PC-3 (cell line): Measurements from ENCODE around the gene BAIAP3.

ENCODE experiments used
- EZH2phosphoT487 ChIP-seq: fragments of 300-600 bp; sonication (generic); IDR thresholded peaks from 2 replicates; pipeline ENCODE4 v1.6.1; 2018; ENCODE audit warnings: mild to moderate bottlenecking, antibody characterized with exemption, low read length, borderline replicate concordance
- TF ChIP-seq, protein P1 (sequence below): fragments of 300-600 bp; sonication (generic); conservative IDR thresholded peaks from 2 replicates; pipeline ENCODE4 v1.5.1; 2017; ENCODE audit warnings: antibody characterized with exemption, low read depth, mild to moderate bottlenecking, low read length

DNA sequence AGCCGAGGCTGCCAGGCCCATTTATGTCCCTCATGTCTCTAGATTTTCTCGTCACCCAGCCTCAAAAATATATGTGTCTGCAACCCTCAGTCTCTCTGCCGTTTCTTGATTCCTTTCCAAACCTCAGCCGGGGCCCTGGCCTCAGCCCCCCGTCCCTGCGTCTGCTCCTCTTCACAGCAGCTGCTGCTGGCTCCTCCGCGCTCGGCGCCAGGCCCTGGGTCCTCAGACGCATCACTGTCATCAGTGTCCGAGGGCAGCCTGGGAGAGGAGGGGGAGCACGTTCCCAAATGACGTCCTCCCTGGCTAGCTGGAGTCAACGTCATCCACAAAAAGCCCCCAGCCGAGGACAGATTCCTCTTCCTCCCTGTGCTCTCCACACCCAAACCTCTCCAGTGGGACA, 15.9 kb downstream of the BAIAP3 start:
- TF ChIP-seq, protein P1, sequence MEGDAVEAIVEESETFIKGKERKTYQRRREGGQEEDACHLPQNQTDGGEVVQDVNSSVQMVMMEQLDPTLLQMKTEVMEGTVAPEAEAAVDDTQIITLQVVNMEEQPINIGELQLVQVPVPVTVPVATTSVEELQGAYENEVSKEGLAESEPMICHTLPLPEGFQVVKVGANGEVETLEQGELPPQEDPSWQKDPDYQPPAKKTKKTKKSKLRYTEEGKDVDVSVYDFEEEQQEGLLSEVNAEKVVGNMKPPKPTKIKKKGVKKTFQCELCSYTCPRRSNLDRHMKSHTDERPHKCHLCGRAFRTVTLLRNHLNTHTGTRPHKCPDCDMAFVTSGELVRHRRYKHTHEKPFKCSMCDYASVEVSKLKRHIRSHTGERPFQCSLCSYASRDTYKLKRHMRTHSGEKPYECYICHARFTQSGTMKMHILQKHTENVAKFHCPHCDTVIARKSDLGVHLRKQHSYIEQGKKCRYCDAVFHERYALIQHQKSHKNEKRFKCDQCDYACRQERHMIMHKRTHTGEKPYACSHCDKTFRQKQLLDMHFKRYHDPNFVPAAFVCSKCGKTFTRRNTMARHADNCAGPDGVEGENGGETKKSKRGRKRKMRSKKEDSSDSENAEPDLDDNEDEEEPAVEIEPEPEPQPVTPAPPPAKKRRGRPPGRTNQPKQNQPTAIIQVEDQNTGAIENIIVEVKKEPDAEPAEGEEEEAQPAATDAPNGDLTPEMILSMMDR: no peak
- no peak for TF ChIP-seq EZH2phosphoT487
